Measurements from ENCODE around the gene TMEM248.

DNA sequence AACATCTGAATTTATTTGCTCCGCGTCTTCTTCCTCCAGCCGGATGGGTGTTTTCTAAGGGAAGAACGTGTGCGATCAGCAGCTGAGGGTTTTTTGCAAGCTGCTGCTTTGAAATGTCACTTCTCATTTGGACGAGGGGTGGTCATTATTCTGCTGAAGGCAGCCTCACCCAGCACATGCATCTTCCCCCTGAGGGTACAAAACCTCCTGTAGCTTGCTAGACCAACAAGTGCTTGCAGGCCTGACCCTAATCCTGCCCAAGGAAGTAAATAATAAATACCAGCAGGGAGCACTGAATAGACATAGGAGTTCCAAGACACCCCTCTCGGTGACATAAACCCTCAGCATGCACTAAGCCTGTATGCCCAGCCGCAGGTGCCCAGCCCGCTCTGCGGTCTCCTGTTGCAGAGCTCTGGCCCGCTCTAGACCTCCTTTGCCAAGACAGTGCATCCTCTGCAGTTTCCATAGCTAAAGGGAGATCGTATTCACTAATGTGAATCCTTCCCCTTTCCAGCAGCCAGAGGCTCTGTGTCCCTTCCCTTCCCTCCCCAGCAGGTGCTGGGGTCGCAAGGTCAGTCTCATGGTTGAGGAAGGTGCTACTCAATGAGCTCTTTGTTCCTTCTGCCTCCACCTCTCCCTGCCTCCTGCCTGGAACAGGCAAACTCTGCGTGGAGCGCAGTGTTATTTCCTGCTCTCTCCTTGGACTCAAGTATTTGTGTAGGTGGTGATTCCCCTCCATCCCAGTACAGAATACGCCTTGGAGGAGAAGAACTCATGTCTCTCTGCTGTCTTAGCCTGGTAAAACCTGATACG, 37.7 kb downstream of the TMEM248 start:
- no peak for TF ChIP-seq MXI1 (IDR thresholded peaks at IDR 0.05; ENCODE audit: borderline replicate concordance, low read depth, low read length)
- TF ChIP-seq EZH2 (conservative IDR thresholded peaks at IDR 0.05; ENCODE audit: low read depth, low read length) = no peak
- TF ChIP-seq, protein P1, sequence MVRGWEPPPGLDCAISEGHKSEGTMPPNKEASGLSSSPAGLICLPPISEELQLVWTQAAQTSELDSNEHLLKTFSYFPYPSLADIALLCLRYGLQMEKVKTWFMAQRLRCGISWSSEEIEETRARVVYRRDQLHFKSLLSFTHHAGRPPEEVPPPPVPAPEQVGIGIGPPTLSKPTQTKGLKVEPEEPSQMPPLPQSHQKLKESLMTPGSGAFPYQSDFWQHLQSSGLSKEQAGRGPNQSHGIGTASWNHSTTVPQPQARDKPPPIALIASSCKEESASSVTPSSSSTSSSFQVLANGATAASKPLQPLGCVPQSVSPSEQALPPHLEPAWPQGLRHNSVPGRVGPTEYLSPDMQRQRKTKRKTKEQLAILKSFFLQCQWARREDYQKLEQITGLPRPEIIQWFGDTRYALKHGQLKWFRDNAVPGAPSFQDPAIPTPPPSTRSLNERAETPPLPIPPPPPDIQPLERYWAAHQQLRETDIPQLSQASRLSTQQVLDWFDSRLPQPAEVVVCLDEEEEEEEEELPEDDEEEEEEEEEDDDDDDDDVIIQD (CRISPR knock-in tag; IDR thresholded peaks at IDR 0.05; ENCODE audit: low read depth) = no peak
- TF ChIP-seq TAF1 (CRISPR knock-in tag; IDR thresholded peaks at IDR 0.05) = no peak
- TF ChIP-seq MIER3 (CRISPR knock-in tag; IDR thresholded peaks at IDR 0.05; ENCODE audit: borderline replicate concordance) = no peak
- TF ChIP-seq POLR2AphosphoS5 (IDR thresholded peaks at IDR 0.05; ENCODE audit: low read depth, low read length) = no peak
